ENCODE data around the gene RAB37.

DNA sequence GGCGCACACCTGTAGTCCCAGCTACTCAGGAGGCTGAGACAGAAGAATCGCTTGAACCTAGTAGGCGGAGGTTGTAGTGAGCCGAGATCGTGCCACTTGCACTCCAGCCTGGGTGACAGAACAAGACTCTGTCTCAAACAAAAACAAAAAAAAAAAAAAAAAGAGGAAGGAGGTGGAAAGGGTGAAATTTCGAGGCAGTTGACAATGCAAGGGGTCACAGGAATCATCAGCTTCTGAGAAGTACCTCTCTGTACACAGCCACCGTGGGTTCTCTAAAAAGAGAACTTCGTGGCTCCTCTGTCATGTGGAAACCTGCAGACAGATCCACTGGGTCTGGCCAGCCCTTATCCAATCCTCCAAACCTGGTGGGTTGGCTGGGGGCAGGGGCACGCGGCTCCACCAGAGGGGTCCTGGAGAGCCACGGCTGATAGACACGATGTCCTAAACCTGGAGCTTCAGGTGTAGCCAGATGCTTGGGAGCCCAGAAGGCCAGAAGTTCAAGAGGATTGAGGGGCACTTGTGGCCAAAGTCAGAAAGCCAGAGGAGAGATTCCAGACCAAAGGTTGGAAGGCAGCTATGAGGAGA, 23.8 kb upstream of the RAB37 start:
- TF ChIP-seq GATA3 (IDR thresholded peaks at IDR 0.05; ENCODE audit: low read depth, low read length): no peak
- TF ChIP-seq GATA2 (IDR thresholded peaks at IDR 0.05; ENCODE audit: low read depth, low read length): no peak

Measured in SH-SY5Y (cell line).